Measurements from ENCODE around the gene CNDP2.
A peak's percentile ranks its signal among the peaks of the same experiment; 100 is the strongest.
"Not testable (repeated sequence)": the region's sequence is repeated elsewhere in the genome, so short reads cannot be mapped to it uniquely, and the experiment has no call there.

Gene CNDP2

DNA sequence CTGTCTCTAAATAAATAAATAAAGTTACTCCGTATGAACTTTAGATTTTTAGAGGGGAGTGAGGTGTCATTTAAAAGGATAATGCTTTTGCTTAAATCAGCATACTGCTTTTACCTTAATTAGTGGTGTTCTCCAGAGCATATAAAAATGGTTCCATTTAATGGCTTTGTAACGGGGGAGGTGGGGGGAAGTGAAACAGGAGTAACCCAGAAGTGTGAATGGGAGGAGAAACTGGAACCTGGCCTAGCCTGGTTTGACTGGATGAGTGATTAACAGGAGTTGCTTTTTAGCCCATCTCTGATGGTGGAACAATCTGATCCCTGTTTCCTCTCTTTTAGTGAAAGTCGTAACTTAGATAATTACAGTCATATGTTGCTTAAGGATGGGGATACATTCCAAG lies 1.6 kb downstream of the CNDP2 start:
- DNase-seq: no peak
- intact Hi-C loops (cut with DNase I): loop anchor here (5.0 to 10.0 kb wide), 3 partner anchors 45 to 350 kb away; partner anchors contain the start of genes CYB5A, FBXO15 and TIMM21

DNA sequence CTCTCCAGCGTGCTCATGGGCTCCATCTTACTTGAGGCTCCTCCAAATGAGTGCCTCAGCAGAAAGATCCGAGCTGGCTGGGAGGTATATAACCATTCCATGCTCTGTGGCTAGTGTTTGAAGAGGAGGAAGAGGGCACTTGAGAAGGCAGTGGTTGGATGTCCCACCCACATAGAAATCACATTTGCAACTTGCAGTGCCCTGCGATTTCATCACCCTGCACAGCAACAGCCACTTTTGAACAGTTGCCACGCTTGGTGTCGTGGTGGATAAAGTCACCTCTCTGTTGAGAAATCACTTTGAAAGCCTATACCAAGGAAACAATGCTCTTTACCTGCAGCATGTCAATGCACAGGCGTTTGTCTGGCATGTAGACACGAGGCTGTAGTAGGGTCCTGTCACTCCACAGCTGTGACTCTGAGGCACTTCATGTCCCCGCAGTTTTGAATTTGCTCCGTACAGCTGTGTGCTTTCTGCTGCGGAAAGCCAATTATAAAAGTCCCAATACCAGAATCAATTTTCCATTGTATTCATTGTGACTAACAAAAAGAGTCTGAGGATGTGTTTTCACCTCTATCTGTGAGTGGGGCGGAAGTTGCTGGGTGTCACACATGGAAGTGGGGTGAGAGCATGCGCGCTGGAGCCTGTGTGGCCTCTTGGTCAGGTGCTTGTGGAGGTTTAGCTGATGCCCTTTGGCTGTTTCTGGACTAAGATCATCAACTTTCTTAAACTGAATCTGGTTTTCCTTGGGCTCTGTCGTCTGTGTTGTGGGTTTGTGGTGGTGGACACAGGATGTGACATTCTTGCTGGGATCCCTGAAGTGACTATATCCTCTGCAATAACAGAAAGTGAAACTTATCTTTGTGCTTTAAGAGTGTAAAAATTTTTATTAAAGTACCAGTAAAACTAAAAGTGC lies 2.8 kb downstream of the CNDP2 start:
- DNase-seq: peak in 4 of 10 donors; percentile 63 to 90 (median 68)
- intact Hi-C loops (cut with DNase I): loop anchor here (5.0 to 10.0 kb wide), 3 partner anchors 43 to 352 kb away; partner anchors contain the start of genes CYB5A, FBXO15 and TIMM21

DNA sequence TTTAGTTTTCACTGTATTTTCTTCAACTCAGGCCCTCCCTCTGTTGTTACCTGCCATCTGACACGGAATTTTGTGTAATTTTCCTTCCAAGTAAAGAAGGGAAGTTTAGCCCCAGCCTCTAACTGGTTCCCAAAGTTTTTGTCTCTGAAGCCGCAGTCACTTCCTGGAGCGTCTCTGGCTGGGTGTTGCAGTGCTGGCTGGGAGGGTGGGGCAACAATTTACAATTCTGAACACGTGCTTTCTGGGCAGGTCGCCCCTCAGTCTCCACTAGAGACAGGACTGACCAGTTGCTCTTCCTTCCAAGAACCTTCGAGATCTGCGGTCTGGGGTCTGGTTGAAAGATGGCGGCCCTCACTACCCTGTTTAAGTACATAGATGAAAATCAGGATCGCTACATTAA lies 3.5 kb downstream of the CNDP2 start:
- DNase-seq: peak in 4 of 10 donors; percentile 71 to 88 (median 80)

DNA sequence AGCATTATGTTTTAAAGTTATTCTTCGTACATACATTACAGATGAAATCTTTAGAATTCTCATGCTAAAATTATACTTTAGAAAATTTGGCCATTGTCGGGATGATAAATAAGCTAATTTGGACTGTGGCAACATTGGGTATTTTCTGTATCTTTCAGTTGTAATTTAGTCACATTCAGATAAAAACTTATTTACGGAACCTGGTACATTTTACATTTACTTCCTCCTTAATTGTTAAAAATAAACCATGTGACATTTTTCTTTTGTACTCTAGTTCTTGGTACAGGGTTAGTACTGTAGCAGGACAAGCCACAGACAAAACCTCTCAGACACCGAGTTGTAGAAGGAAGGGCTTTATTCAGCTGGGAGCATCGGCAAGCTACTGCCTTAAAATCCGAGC lies 4.2 kb downstream of the CNDP2 start:
- intact Hi-C loops (cut with DNase I): no loop called here
- DNase-seq: no peak

More for the DNA sequence above, 3.5 kb downstream of the CNDP2 start:
- intact Hi-C loops (cut with DNase I): loop anchor here (5.0 to 10.0 kb wide), 3 partner anchors 43 to 352 kb away; partner anchors contain the start of genes CYB5A, FBXO15 and TIMM21

DNA sequence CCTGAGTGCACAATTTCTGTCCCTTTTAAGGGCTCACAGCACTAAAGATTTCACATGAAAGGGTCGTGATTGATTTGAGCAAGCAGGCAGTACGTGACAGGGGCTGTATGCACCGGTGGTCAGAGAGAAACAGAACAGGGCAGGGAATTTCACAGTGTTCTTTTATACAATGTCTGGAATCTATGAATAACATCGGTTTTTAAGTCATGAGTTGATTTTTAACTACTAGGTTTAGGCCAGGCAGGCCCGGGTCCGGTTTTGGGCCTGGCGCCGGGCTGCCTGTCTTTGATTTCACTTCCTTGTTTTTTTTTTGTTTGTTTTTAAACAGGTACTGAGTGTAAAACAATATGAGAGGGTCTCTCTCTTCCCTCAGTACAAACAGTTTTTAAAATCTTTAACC lies 4.6 kb downstream of the CNDP2 start:
- DNase-seq: peak in 1 of 10 donors; percentile 26

DNA sequence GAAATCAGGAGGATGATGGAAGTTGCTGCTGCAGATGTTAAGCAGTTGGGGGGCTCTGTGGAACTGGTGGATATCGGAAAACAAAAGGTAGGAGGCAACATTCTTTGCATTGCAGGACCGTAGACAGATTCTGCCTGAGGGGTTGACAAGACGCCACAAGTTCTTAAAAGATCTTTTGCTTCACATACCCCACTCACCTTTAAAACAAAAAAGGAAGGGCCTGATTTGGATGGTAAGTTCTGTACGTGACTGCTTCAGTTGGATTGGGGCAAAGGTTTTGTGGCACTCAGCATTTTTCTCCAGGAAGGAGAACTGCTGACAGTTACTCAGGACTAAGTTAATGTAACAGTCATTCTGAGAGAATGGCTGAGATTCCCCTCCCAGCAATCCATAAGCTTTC lies 5.2 kb downstream of the CNDP2 start:
- no peak for DNase-seq
- intact Hi-C loops (cut with DNase I): no loop called here

More for the DNA sequence above, 4.6 kb downstream of the CNDP2 start:
- intact Hi-C loops (cut with DNase I): not testable (repeated sequence)

DNA sequence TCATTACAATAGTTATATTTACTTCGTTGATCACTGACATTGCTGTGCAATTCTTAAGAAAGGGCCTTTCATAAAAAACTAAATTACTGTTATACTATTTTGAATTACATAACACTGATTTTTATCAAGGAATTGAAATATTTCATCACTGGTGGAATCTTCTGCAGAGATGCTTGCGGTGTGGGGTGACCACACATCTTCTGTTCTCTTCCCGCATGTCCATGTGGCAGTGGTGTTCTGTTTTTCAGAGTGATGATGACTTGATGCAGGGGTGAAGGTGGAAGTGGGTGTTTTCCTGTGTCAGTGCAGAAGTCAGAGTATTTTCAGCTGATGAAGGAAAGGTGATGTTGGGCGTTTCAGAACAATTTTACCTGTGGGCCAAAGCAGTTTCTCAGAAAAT lies 7.0 kb downstream of the CNDP2 start:
- intact Hi-C loops (cut with DNase I): no loop called here

DNA sequence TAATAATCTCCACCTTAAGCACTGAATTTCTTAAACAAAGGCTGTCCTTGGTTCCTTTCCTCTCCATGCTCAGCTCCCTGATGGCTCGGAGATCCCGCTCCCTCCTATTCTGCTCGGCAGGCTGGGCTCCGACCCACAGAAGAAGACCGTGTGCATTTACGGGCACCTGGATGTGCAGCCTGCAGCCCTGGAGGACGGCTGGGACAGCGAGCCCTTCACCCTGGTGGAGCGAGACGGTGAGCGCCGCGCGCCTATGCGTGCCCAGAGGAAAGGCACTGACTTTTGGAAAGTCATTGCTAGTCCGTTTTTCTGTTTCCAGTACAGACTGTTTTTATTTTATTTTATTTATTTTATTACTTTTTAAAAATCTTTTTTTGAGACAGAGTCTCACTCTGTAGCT lies 9.6 kb downstream of the CNDP2 start:
- intact Hi-C loops (cut with DNase I): no loop called here
- DNase-seq: peak in 1 of 10 donors; percentile 84

More for the DNA sequence above, 7.0 kb downstream of the CNDP2 start:
- DNase-seq: no peak

DNA sequence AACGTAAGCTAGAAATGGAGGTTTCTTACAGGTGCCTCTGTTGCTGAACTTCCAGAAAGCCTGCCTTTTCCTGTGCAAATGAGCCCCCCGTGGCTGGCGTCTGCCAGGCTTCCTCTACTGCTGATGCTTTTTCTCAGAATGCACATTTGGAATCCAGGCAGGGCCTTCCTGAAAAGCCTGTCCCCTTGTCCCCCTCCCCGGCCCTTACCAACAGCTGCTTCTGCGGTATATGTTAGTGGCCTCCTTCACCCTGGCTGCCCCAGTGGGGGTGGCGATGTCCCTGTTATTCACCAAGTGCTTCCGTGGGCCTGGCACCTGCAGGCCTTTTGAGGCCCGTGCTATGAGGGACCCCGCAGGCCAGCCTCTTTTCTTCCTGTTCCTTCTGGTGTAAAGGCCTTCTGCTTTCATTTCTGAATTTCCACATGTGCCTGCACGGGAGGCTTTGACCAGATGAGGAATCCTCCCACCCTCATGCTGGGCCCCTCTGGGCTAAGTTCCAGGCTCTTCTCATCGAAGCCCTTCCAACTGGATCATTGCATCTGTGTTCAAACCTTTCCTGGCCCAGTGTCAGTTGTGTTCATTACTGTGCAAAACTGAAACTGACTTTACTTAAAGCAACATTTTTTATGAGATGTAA lies 10.4 kb downstream of the CNDP2 start:
- intact Hi-C loops (cut with DNase I): no loop called here
- DNase-seq: peak in 1 of 10 donors; percentile 88

DNA sequence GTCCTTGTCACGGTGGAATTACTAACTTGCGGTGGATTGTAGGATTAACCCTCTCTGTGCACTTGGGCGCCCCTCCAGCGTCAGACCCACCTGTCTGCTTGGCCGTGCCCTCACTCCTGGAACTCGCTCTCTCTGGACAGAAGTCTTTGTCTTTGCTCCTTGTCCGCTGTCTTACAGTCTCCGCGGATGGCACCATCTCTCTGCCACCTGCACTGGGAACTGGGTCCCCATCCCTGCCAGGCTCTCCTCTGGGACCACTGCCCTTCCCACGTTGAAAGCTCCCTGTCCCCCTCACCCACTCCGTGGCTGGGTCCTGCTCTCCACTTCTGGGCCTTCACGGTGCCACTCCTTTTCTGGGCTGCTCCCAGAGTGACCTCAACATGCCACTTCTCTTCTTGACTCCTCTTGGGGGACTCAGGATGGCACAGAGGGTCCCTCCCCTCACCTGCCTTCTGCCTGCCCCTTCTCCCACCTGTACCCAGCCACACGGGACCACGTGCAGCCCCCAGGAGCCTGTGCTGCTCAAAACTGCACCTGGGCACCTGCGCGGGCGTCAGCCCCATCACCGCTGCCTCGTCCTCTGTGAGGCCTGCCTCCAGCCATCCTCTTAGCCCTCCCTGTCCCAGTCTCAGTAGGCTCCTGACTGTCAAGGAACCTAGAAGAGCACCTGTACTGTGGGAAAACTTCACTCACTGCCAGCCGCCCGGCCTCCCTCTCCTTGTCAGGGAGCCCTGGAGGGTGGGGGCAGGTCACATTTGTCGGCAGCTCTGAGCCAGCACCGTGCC lies 11.1 kb downstream of the CNDP2 start:
- DNase-seq: no peak
- intact Hi-C loops (cut with DNase I): no loop called here

DNA sequence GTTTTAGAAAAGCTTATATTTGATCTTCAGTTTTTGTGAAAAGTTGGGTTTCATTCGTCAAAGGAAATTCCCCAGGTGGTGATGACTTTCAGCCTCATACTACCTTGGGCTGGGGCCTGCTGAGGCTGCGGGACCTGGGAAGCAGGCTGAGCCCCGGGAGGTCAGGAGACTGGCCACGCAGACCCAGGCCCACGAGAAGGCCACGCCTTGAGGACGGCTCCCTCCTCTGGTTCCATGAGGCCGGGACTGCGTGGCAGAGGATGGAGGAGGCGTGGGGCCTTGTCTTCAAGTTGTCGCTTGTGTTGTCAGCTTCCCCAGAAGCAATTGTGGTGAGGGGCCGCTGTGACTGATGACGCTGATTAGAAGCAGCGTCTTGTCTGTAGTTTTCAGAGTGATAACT lies 11.8 kb downstream of the CNDP2 start:
- no peak for DNase-seq
- intact Hi-C loops (cut with DNase I): no loop called here

DNA sequence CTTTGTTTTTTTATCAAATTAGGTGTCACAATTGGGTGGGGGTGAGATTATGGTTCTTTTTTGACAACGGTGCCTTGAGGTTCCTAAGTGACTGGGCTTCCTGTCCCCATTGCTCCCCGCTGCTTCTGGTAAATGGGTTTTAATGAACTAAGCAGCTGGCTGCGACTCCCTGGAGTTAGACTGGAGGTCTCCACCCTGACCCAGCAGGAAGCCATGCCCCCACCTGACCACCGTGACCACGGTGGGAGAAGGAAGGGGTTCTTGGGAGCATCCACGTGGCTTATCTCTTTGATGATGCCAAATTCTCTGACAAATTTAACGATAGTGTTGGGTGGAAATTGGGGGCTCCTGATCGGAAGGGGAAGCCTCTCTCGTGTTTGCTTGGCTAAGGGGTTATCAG lies 12.2 kb downstream of the CNDP2 start:
- DNase-seq: no peak
- intact Hi-C loops (cut with DNase I): no loop called here

DNA sequence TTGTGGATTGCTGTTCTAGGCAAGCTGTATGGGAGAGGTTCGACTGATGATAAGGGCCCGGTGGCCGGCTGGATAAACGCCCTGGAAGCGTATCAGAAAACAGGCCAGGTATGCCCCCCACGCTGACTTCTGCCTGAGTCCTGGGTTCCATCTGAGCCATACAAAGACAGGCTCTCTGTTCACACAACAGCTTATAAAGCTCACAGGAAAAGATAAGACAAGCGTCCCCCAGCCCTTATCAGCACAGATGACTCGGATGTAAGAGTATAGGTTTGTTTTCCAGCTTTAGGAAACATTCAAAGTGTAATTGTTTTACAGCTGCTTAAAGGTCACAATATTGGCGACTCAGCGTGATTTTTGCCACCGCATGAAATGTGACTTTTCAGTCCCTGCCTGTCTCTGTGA lies 12.7 kb downstream of the CNDP2 start:
- intact Hi-C loops (cut with DNase I): no loop called here
- no peak for DNase-seq

DNA sequence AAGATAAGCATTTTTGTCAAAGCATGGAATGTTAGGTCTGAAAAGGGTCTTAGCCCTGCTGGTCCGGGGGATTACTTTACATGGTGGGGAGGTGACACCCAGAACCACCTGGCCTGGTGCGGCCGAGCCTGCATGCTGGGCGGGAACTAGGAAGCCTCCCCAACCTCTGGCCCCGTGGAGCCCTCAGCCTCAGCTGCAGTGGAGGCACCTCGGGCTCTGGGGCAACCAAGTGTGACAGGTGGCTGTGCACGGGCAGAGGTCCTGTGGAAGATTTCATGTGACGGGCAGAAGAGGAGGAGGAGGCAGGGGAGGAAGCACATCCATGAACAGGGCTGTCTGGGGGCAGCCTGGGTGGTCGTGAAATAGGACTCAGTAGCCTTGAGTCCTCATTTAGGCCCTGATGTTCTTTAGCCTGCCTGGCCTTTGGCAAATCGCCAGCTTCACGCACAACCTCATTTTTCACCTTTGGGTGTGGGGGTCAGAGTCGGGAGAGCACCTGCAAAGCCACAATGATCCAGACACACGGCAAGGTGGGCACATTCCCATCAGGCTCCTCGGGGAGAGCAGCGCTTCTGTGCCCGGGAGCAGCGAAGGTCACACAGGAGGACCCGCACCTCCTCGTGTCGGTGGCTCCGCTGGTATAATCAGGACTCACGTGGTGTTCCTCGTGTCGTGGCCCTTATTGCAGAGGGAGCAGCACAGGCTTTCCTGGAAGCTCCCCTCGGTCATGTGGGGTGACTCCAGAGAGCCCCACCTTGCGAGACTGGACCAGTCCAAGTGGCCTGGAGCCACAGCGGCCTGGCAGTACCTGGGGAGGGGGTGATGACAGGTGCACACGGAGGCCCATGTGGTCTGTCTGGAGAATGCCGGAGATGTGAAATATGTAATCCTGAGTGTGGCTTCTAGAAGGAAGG lies 13.9 kb downstream of the CNDP2 start:
- no peak for DNase-seq
- intact Hi-C loops (cut with DNase I): no loop called here

DNA sequence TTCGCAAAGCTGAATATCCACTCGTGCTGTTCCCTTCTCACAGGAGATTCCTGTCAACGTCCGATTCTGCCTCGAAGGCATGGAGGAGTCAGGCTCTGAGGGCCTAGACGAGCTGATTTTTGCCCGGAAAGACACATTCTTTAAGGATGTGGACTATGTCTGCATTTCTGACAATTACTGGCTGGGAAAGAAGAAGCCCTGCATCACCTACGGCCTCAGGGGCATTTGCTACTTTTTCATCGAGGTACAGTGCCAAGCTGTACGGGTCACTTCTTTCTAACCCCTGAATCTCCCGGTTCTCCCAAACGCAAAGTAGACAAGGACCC lies 14.6 kb downstream of the CNDP2 start:
- intact Hi-C loops (cut with DNase I): no loop called here
- DNase-seq: peak in 1 of 10 donors; percentile 7

DNA sequence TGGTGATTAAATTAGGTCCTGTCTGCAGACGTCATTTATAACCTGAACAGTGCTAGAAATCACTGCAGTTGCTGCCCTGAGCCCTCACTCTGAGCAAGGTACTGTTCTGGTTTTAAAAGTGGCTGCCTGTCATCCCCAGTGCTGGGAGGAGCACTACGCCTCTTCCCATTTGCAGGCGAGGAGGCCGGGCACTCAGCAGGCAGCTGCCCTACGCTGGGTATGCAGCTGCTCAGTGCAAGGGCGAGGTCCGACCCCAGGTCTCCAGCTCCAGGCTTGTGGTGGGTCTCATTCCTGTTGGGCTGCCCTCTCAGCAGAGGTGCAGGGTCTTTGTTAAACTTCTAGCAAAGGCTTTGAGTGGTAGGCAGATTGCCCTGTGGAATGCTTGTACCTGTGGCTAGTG lies 15.7 kb downstream of the CNDP2 start:
- DNase-seq: peak in 3 of 10 donors; percentile 39 to 90 (median 52)
- intact Hi-C loops (cut with DNase I): no loop called here

DNA sequence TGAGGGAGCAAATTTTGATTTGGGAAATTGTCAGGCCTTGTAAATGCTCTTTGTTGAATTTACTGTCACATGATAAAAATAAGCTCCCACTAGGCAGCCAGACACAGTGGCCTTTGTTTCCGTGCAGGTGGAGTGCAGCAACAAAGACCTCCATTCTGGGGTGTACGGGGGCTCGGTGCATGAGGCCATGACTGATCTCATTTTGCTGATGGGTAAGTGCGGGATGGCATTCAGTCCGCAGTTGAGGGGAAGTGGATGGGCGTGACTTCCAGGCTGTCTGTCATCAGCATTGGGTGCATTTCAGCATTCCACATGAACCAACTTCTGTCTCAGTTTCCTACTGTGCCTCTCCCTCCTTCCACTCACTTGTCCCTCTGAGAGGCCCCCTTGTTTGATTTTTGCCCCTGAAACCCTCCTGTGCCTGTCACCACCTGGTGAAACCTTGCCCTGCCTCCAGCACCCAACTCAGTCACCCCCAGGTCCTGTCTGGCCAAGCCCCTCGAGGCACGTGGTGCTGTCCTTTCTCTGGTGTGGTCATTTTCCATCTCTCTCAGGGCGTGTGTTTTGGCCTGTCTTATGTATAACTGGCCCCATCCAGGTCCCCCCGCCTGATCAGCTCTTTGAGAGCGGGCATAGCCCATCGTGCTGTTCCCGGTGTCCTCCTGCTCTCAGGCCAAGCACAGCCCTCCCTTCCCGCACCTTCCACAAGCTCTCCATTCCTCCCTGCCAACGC lies 16.3 kb downstream of the CNDP2 start:
- DNase-seq: peak; percentile 61 to 98 (median 85)
- intact Hi-C loops (cut with DNase I): no loop called here

DNA sequence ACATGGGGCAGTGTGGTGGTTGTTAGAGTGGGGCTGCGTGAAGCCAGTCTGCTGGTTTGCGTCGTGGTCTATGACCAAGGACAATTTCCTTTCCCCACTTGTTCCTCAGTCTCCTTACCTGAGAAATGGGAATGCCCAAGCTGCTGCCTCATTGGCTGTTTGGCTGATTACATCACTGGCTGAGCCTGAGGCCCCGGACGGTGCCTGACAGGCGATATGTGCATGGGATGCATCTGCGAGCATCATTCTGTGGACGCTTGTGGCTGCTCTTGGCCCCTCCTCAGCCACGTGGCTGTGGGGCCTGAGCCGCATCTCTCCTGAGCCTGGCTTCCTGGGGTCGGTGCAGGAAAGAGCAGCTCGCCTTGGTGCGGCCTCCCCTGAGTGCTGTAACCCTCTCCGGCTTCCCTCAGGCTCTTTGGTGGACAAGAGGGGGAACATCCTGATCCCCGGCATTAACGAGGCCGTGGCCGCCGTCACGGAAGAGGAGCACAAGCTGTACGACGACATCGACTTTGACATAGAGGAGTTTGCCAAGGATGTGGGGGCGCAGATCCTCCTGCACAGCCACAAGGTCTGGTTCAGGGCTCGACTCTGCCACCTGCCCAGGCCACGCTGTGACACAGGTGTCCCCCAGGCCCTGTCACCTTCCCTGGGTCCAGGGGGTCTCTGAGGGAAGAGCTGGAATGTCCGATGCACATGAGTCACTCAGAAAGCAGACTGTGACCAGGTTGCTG lies 17.2 kb downstream of the CNDP2 start:
- intact Hi-C loops (cut with DNase I): no loop called here
- DNase-seq: peak in 1 of 10 donors; percentile 87

DNA sequence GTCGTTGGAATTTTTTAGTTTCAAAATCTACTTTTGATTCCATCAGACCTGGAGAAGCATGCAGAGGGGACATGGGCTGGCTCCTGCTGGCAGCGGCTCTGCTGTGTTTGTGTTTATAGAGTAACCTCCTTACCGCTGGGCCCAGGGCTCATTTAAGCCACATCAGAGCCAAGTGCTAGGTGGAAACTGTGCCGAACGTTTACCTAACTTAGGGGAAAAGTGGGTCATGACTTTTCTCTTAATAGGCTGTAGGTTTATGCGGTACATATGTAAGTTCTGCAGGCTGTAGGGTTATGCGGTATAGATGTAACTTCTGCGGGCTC lies 17.7 kb downstream of the CNDP2 start:
- intact Hi-C loops (cut with DNase I): no loop called here
- no peak for DNase-seq
